ENCODE results near the gene SCAF1. TPM values are rescaled to one million over a fixed set of nuclear protein-coding genes. Genes with fewer than 3 reads are reported as not detected.

Gene SCAF1
- total RNA-seq, 1 experiment from 2014 or later: 25.2 TPM

DNA sequence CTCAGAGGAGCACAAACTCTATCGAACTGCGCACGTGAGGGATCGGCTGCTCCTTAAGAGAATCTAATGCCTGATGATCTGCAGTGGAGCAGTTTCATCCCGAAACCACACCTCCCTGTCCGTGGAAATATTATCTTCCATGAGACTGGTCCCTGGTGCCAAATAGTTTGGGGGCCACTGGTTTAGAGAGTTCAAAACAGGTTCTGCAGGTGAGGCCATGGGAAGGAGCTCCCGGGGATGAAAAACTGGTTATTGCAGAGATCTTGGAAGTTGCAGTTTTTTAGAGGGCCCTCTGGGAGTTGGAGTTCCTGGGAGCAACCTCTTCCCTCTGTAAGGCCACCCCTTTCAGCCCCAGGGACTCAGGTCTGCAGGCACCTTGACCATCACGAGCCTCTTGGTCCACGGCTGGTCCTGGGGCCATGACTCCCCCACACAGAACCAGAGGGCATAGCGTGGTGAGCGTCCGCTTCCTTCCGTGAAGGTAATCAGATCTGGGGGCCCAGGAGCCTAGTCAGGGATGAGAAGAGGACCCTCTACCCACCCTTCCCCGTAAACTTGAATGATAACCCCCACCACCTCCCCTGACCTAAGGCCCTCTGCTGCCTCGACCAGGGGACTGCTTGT, 18.4 kb downstream of the SCAF1 start:
- in situ Hi-C loops (cut with HindIII; ENCODE audit: low sequenced_read_pairs): no loop called here
- no peak for DNase-seq (ENCODE audit: low spot score)

DNA sequence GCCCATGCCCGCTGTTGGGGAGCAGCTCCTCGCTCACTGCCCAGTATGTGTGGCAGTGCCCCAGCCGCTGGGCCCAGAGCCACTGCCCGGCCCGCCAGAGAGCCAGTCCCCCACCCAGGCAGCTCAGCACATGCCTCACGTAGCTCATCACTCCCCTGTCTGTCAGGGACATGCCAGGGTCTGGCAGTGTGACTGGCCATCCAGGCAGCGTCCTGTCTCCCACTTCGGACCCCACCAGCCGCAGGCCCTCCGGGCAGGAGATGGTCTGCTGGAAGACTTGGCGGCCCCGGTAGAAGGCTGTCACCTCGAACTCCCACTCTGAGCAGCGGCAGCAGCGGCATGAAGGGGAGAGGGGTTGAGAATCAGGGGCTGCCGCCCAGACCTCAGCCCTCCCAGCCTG, 20.0 kb downstream of the SCAF1 start:
- no peak for DNase-seq (ENCODE audit: low spot score)
- in situ Hi-C loops (cut with HindIII; ENCODE audit: low sequenced_read_pairs): no loop called here

DNA sequence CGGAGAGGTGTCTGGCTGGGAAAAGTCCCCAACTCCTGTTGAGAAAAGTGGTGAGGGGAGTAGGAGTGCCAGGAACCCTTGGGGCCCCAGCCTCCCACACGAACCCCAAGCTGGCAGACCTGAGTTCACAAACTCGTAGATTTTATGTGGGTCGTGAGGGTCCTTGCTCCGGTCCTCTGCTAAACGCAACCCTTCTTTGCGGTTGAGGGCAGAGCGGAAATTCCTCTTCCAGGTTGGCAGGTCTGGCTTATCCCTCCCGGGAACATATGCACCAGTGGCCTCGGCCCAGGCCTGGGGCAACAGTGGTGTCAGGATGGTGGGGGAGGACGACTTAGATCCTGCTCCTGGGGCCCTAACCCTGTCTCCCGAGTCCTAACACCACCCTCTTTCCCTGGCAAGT, 21.2 kb downstream of the SCAF1 start:
- in situ Hi-C loops (cut with HindIII; ENCODE audit: low sequenced_read_pairs): no loop called here
- DNase-seq (ENCODE audit: low spot score): no peak

DNA sequence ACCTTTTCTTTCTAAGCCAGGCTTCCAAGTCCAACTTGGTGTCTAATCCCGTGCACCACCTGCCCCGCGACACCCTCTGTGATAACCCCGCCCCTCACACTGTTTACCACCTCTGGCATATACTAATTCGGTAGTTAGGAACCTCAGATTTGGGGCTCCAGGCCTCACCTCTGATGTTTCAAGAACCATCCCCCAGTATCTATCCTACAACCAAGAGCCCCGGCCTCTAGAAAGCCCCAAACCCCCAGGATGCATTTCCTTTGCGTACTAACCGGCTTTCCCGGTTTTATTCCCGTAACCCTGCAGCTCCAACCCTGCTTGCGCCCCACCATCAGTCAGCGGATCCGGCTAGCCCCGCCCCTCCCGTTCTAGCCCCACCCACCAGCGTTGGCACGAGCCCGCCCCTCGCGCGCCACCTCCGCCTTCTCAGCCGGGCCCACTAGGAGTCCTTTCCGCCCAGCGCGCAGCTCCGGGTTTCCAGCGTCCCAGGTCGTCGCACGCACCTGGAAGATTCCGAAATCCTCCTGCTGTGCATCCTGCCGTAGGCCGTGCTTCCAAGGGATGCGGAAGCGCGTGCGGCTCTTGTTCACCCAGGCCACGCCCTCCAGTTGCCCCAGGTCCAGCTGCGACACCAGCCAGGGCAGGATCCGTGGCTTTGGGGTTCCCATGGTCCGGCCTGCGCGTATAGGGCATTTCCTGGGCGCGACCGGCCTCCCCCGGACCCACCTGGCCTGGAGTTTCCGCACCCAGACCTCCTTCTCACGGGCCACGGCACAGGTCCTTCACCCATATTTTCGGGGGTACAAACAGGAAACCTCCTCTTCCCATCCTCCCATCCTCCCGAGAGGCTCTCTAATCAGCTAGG, 22.4 kb downstream of the SCAF1 start:
- in situ Hi-C loops (cut with HindIII; ENCODE audit: low sequenced_read_pairs): no loop called here
- peak; percentile 87 for DNase-seq (ENCODE audit: low spot score)

DNA sequence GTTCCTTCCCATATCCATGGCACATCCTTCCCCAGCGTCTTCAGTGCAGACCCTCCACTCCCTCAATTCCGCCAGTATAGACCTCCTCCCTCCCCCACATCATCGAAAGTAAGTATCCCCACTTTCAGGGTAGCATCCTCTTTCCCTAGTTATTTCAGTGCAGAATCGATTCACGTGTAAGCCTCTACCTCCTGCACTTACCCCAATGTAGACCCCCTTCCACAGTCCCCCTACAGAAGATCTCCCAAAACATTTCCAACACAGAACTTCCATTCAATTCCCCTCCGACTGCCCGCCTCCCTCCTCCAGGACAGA, 23.0 kb downstream of the SCAF1 start:
- DNase-seq (ENCODE audit: low spot score): no peak
- in situ Hi-C loops (cut with HindIII; ENCODE audit: low sequenced_read_pairs): no loop called here

GRCh38 chr19:49665351-49666119, 23.5 kb downstream of the SCAF1 start, which contains the start of the genes BCL2L12 and IRF3:
Gene BCL2L12 (plus strand): TSS chr19:49665933. CDS start chr19:49666693, 760 bp downstream.
Gene IRF3 (minus strand): TSS chr19:49665857. CDS start chr19:49664838, 1,019 bp downstream.
- DNase-seq (ENCODE audit: low spot score): peak; percentile 93
- in situ Hi-C loops (cut with HindIII; ENCODE audit: low sequenced_read_pairs): no loop called here

- no peak for DNase-seq (ENCODE audit: low spot score)
- in situ Hi-C loops (cut with HindIII; ENCODE audit: low sequenced_read_pairs): no loop called here
Observed at GRCh38 chr19:49666120-49666444, 24.1 kb downstream of the SCAF1 start.

GRCh38 chr19:49667473-49667872, 25.5 kb downstream of the SCAF1 start:
- in situ Hi-C loops (cut with HindIII; ENCODE audit: low sequenced_read_pairs): no loop called here
- no peak for DNase-seq (ENCODE audit: low spot score)

DNA sequence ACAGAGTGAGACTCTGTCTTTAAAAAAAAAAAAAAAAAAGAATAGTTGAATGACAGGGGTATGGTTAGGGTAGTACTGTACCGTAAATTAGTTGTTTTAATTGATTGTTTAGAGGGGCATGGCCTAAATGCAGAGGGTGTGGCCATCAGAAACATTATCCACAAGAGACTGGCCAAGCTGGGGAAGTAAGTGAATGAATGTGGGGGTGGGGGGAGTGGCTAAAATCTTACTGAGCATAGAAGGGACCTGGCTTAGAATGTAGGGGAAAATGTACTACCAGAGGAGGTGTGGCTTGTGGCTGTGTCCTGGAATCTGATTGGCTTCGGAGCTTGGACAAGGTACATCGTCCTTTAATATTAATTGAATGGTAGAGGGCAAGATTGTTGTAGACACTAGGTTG, 27.5 kb downstream of the SCAF1 start:
- in situ Hi-C loops (cut with HindIII; ENCODE audit: low sequenced_read_pairs): no loop called here
- no peak for DNase-seq (ENCODE audit: low spot score)

DNA sequence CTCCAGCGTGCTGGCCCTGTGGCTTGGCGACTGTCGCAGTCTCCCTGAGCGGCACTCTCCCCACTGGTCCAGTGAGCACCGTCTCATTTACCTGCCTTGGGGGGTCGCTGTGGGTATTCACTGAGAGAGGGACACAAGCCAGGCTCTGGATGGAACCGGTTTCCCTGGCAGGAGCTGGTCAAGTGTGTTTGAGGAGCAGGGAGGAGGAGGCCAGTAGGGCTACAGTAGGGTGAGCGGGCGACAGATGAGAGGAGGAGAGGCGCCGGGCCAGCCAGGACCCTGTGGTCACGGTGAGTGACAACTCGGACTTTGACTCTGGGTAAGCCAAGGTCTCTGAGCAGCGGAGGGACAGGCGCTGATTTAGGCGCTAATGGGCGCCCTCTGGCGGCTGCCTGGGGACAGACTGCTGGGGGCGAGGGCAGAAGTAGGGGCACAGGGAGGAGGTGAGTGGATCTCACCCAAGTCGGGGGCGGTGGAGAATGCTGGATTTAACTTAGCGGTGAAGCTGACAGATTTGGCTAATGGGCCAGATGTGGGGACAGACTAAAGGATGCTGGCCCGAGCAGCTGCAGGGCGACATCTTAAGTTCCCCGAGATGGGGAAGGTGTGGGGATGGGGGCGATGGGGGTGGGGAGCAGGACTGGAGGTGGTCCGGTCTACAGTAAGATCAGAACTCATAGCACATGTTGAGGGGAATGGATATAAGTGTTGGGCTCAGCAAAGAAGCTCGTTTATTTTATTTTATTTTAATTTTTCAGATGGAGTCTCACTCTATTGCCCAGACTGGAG, 30.3 kb downstream of the SCAF1 start:
- peak; percentile 82 for DNase-seq (ENCODE audit: low spot score)
- in situ Hi-C loops (cut with HindIII; ENCODE audit: low sequenced_read_pairs): loop anchor here (10.0 kb wide), 1 partner anchor 158 kb away; the partner anchor contains the start of gene FCGRT

GRCh38 chr19:49676136-49676783, 34.3 kb downstream of the SCAF1 start:
- no peak for DNase-seq (ENCODE audit: low spot score)
- in situ Hi-C loops (cut with HindIII; ENCODE audit: low sequenced_read_pairs): loop anchor here (10.0 kb wide), 1 partner anchor 161 kb away; the partner anchor contains the start of gene FCGRT

GRCh38 chr19:49676784-49677230, 34.8 kb downstream of the SCAF1 start:
- in situ Hi-C loops (cut with HindIII; ENCODE audit: low sequenced_read_pairs): loop anchor here (10.0 kb wide), 1 partner anchor 162 kb away; the partner anchor contains the start of gene FCGRT
- peak; percentile 100 for DNase-seq (ENCODE audit: low spot score)

DNA sequence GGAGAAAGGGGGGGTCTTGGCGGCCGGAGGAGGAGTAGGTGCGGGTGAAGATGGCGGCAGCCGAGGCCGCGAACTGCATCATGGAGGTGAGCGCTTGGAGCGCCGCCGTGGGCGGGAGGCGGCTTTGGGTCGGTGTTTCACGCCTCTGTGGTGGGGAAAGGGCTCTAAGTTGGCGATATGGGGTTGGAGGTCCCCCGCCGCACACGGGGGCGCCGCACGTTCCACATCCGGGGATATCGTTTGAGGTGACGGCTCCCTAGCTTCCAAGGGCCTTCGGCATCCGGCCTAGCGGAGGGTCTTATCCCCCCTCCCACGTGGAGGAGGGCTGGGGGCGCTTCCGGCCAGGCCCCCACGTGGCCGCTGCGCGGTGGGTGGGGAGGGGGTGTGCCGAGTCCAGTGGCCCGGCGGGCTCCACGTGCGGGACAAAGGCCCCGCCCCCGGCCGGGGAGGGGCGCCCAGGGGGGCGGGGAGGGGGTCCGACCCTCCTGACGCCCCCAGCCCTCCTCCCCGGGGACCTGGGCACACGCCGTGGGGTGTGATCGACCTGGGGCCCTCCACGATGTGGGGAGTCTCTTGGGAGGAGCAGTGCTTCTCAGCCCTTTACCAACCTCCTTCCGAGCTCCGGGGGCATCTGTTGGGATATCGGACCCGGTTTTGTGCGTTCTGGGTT, 35.4 kb downstream of the SCAF1 start, which contains the start of gene PRMT1:
Gene PRMT1, plus strand, starts transcription at position 41 of the 670 bp plus-strand sequence. Its CDS starts 10 bp downstream, at position 51.
- DNase-seq (ENCODE audit: low spot score): no peak
- in situ Hi-C loops (cut with HindIII; ENCODE audit: low sequenced_read_pairs): loop anchor here (10.0 kb wide), 1 partner anchor 163 kb away; the partner anchor contains the start of gene FCGRT

- DNase-seq (ENCODE audit: low spot score): peak; percentile 77
- in situ Hi-C loops (cut with HindIII; ENCODE audit: low sequenced_read_pairs): loop anchor here (10.0 kb wide), 1 partner anchor 163 kb away; the partner anchor contains the start of gene FCGRT
Observed at GRCh38 chr19:49677901-49678674, 36.1 kb downstream of the SCAF1 start.

GRCh38 chr19:49678985-49679770, 37.2 kb downstream of the SCAF1 start:
- in situ Hi-C loops (cut with HindIII; ENCODE audit: low sequenced_read_pairs): loop anchor here (10.0 kb wide), 1 partner anchor 164 kb away; the partner anchor contains the start of gene FCGRT
- DNase-seq (ENCODE audit: low spot score): no peak

GRCh38 chr19:49679771-49680413, 37.9 kb downstream of the SCAF1 start:
- in situ Hi-C loops (cut with HindIII; ENCODE audit: low sequenced_read_pairs): loop anchor here (10.0 kb wide), 1 partner anchor 165 kb away; the partner anchor contains the start of gene FCGRT
- no peak for DNase-seq (ENCODE audit: low spot score)

Measured in G401 (cell line).